Measurements from ENCODE around the gene FBXL17.
"Not testable (repeated sequence)": the region's sequence is repeated elsewhere in the genome, so short reads cannot be mapped to it uniquely, and the experiment has no call there.

Gene FBXL17

DNA sequence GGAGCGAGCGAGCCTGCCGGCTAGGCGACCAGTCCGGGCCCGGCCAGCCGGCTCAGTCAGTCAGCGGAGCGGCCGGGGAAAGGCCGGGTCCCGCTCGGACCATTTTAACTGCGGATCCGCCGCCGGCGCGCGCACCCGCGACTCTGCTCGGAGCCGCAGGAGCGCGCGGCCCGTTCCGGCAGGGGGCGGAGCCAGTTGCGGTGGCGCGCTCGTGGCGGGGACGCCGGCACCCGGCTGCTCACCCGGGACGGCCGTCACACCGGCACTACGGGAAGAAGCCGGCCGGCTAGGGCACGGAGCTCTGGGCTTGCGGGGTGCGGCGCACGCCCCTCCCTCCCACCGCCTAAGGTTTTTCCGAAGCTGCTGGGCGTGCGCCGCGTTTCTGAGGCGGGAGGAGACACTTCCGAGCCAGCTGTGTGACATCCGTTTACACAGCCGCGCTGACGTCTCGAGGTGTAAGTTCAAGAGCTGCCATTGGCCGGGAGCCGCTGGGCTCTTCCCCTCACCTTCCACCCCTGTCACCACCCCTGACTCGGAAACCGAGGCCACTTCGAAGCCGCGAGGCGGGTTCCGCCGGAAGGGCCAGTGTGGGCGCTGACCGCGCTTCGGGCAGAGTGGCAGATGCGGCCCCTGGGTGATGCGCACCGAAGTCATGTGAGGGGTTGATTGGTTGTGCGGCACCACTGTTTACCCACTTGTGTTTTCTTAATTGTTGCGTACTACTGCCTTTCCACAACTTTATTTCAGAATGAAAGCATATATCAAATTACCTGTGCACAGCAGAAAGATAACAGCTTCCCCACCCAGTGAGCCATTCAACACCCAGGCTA, at the start of gene FBXL17:
Gene FBXL17, minus strand, starts transcription at position 145 of the 830 bp plus-strand sequence.
- peak; percentile 73 for DNase-seq

DNA sequence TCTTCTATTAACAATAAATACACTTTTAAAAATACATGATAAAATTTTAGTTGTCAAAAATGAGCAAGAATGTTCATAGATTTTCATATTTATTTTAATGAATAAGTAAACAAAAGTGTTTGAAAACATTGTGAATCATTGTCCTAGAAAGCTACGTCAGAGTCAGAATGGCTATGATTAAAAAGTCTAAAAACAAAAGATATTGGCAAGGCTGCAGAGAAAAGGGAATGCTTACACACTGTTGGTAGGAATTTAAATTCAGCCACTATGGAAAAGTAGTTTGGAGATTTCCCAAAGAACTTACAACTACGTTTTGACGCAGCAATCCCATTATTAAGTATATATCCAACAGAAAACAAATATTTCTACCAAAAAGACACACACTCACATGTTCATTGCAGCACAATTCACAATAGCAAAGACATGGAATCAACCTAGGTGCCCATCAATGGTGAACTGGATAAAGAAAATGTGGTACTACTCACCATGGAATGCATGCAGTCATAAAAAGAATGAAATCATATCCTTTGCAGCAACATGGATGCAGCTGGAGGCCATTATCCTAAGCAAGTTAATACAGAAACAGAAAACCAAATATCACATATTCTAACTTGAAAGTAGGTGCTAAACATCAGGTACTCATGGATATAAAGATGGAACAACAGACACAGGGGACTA, 49.2 kb upstream of the FBXL17 start:
- no peak for DNase-seq

DNA sequence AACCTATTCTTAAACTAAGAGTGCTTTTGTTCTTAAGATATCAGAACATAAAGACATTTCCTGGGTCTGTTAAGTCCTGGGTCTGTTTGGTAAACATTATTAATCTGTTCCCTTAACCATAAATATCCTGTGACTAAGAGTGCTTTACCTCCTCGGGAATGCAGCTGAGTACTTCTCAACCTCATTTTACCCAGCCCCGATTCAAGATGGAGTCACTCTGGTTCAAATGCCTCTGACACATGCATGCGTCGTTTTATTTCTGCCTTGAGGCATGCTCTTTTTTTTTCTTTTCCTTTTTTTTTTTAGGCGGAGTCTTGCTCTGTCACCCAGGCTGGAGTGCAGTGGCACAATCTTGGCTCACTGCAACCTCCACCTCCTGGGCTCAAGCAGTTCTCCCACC, 39.8 kb upstream of the FBXL17 start:
- no peak for DNase-seq

DNA sequence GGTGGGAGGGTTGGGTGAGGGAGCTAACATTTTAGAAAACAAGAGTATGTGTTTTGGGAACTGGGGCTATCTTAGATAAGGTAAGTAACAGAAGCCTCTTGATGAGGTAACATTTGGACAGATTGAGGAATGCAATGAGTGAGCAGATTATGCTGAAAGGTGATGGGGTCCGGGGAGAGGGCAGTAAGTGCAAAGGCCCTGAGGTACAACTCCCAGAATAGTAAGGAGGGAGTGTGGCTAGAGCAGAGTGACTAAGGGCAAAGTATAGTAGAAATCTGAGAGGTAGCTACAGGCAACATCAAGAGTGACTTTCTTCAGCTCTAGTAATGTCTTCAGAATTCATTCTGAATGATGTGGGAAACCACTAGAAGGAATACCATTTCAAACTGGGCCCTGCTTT, 38.9 kb upstream of the FBXL17 start:
- no peak for DNase-seq

DNA sequence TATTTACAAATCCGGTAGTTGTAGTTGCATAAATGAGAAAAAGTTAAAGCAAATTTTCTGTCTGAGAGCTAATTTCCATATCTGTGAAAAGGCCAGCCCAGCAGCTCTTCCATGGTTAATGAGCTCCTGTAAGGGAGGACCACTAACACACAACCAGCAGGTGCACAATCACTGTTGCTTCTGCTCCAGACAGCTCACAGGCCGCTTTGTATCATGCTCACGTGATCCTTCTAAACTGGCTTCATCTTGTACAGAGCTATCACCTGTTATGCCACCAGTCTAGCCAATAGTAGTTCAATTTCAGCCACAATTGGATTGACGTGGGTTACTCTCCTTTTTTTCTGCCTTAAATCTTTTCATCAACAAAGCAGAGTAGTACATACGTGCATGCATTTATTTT, 38.3 kb upstream of the FBXL17 start:
- DNase-seq = no peak

DNA sequence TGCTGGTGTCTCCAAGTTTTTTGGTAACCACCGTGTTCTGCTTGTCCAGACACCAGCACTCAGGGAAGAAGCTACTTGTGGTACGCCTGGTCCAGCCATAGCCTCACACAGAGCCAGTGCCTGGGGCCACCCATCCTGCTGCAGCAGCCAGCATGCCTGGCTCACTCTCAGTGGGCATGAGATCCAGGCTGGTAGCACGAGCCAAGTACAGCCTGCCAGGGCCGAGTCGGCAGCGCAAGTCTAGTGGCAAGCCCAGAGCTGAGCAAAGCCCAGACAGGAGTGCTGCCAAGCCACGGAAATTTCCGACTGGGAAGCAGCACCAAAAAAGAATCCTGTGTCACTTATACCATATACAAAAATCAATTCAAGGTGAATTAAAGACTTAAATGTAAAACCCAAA, 36.3 kb upstream of the FBXL17 start:
- DNase-seq = no peak

DNA sequence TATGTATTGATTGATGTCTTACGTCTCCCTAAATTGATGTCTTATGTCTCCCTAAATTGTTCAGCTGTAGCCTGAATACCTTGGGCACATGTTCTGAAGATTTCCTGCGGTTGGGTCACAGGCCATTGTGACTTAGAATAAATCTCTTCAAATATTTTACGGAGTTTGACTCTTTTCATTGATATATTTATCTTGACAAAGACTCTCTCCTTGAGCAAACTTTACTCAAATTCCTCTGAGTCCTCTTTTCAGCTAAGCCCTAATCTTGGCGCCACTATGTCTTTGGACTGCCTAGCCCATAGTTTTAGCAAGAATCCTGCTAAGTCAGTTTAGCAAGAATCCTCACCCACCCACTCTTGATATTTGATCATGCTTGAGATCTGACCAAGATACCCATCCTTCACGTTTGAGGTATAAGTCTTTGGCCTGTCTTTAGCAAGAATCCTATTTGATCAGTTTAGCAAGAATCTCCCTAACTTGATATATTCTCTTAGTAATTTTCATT, 35.3 kb upstream of the FBXL17 start:
- no peak for DNase-seq

DNA sequence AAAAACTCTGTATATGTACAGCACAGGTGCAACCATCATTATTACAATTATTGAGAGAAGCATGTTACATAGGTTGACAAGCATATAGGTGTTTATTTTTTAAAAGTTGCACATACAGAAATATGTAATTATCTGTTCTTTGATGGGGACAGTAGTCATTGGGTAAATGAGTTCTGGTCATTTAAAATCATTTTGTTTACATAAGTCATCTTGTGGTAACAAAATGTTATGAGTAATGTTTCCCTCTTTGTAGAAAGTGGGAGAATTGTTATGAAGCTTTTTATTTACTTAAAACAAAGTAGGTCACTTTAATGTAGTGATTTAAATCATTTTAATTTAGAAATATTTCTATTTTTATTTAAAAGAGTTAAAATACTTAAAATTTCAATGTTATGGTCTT, 33.8 kb upstream of the FBXL17 start:
- no peak for DNase-seq

DNA sequence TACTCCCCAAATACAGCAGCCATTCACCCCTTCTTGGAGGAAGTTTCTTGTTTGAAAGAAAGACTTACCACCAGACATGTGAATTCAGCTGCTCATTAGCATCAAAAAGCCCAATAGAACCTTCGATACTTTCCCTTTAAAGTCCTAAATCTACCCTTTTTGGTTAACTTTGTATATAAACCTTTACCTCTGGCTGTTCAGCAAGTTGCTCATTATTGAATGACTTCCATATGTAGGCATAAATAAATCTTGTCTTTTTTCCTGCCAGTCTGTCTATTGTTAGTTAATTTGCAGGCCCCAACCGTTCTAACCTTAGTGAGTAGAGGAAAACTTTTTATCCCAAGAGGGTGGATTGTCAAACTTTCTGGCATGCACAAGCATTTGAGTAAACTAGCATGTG, 27.9 kb upstream of the FBXL17 start:
- DNase-seq = no peak

DNA sequence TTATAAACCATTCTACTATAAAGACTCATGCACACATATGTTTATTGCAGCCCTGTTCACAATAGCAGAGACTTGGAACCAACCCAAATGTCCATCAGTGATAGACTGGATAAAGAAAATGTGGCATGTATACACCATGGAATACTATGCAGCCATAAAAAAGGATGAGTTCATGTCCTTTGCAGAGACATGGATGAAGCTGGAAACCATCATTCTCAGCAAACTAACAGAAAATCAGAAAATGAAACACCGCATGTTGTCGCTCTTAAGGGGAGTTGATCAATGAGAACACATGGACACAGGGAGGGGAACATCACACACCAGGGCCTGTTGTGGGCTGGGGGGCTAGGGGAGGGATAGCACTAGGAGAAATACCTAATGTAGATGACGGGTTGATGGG, 23.3 kb upstream of the FBXL17 start:
- not testable (repeated sequence) for DNase-seq

DNA sequence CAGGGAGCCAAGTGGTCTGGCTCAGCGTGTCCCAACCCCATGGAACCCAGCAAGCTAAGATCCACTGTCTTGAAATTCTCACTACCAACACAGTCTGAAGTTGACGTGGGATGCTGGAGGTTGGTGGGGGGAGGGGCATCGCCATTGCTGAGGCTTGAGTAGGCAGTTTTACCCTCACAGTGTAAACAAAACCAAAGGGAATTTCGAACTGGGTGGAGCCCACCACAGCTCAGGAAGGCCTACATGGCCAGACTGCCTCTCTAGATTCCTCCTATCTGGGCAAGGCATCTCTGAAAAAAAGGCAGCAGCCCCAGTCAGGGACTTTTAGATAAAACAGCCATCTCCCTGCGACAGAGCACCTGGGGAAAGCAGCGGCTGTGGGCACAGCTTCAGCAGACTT, 17.1 kb upstream of the FBXL17 start:
- no peak for DNase-seq

DNA sequence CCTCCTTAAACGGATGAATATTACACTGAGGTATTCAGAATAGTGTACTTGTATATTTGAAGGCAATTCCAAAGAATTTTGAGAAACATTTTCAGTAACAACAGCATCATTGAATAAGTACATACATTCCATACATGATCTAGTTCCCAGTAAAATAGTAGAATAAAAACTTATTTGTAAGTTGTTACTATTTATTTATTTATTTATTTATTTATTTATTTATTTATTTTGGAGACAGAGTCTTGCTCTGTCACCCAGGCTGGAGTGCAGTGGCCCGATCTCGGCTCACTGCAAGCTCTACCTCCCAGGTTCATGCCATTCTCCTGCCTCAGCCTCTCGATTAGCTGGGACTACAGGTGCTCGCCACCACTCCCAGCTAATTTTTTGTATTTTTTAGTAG, 14.9 kb upstream of the FBXL17 start:
- DNase-seq = not testable (repeated sequence)

DNA sequence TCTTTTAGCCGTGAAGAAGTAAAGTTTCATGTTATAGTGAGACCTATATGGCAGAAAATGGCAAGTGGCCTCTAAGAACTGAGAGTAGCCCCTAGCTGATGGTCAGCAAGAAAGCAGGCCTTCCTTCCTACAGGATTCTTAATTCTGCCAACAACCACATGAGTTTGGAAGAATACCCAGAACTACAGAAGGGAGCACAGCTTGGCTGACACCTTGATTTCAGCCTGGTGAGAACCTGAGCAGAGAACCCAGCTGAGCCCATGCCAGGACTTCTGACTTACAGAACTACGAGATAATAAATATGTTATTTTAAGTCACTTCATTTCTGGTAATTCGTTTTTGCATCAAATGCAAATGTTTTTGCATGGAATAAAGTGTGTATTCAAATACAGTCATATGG, 5.9 kb upstream of the FBXL17 start:
- DNase-seq = no peak

DNA sequence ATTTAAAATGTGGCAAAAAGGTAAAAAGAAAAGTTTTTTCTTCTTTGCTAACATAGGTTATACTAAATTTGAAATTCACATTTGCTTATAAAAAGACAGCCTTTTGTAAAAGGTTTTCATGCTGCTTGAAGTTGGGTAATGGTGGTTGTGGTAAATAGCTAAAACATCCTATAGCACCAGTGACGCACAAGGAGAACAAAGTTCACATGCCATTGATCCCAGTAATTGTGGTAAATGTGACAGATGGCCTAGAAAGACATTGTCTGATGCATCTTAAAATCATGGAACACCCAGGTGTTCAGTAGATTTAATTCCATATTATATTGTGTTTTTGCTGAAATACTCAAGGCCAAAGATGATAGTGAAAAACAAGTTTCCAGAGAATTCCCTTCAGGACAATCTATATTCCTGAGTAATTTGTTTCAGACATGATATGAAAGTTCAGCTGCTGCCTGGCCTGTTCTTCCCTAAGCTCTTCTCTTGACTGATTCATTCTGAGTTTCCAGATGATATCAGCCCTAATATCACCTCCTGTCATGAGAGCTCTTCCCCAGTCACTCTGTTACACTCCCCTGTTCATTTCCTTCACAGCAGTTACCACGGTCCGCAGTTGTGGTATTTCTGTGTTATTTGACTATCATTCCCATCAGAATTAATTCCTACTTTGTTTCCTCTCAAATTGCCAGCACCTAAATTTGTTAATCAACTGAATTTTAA, 4.6 kb upstream of the FBXL17 start:
- no peak for DNase-seq

DNA sequence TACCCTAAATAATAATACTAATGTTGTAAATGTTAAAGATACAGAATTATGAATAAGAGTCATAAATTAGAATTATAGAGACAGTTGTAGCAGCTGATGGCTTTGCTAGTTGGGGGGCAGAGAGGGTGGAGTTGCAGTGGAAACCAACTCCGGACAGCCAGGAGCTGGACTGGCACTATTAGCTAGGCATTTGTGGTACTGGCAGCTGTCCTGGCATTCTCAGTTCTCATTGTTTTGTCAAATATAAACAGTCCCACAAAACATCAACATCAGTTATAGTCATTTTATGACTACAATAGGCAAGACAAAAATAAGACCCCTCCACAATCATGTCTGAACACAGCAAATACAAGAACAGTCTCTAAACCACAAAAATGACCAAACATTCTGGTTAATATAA, 2.8 kb upstream of the FBXL17 start:
- DNase-seq = no peak

DNA sequence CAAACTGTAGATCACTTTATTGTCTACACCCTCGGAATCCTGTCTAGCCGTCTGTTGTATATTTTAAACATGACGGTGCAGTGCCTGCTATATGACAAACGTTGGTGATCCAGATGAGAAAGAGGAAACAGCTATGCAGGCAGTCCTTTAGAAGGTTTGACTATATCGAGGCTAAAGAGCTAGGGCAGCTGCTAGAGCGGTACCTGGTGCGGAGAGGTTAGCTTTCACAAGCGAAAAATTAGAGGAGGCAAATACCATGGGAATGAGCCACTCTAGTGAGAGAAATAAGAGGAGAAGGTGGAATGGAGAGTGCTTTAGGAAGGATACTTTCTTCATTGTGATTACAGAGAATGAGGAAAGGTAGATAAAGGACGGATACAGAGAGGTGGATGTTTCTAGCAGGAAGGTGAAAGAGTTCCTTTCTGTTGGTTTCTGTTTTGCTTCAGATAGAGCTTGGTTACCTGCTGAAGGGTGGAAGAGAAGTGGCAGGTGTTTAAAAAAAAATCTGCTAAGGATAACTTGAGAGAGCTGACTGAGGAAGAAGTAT, 959 bp upstream of the FBXL17 start:
- DNase-seq = peak; percentile 37

DNA sequence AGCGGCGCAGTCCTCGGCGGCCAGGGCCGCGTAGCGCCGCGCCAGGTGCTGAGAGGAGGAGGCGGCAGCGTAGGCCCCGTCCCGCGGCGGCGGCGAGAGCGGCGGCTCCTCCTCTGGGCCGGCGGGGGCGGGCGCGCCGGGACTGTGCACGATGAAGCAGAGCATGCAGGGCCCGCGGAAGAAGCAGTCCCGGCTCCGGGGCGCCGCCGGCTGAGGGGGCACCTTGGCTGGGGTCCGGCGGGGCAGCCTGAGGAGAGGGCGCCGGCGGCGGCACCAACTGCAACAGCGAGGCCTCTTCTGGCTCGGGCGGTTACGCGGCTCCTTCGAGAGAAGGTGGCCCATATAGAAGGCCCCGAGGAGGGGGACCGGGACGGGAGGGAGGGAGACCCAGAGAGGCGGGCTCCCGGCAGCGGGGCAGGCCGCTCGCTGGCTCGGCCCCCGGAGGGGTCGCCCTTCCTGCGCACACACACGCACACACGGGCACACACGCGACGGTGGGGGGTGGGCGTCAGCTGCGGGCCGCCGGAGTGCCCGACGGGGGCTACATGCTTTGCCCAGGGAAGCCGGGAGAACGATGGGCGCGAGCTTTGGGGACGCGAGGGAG, 446 bp downstream of the FBXL17 start:
- peak; percentile 29 for DNase-seq

DNA sequence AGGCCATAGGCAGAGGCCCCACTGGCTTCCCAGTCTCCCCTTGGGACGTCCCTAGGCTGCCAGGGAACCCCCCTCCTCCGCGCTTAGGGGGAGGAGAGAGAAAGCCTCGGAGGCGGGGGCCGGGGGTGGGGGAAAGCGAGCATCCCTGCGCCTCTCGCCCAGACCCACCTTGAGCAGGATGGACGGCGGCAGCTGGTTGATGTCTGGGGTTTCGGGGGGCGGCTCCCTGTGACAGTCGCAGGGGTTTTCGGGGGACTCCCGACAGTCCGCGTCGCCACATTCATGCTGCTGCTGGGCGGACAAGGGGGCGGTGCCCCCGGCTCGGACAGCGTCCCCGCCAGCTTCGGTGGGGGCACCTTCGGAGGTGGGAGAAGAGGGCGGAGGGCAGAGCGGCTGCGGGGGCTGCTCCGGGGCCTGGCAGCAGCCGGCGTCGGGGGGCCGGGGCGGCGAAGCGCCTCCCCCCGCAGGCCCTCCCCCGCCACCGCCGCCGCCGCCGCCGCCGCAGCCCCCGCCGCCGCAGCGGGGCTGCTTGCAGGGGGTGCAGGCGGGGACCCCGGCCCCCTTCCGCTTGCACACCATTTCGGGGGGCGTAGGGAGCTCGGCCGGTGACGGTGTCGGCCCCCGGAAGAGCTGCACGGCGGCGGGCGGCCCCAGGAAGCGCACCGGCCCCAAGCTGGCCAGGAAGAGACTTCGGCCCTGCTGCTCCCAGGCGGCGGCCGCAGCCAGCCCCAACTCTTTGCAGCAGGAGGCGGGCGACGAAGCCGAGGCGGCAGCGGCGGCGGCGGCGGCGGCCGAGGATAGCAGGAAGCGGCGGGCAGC, 1.2 kb downstream of the FBXL17 start:
- no peak for DNase-seq

DNA sequence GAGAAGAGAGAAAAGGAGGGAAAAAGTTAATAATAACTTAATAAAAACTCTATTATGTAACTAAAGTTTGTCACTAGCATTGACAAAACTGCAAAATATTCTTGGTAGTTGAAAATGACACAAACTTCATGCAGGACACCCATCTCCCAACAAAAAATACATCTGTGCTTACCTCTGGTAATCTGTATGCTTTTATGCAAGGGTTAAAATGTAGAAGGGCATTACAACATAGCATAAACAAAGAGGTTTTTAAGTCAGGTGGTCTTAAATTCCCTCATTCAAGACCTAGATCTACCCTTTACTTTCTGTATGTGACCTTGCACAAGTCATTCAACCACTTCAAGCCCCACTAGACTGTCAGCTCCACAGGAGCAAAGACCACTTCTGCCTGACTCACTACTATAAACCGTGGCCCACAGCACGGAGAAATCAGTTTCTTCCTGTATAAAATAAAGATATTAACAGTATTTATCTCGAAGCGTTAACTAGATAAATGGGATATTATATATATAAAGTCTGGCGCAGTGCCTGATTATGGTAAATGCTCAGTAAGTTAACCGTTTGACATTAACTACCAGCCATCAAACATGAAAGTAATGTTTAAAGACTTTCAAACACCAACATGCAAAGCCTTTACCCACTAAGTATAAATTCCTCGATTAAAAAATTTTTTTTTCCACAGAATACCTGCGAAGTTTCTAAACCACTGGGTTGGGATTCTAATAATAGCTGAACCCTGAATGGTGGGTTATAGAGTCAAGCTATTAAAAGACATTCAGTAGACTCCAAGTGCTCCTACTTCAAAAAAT, 2.0 kb downstream of the FBXL17 start:
- DNase-seq = no peak

DNA sequence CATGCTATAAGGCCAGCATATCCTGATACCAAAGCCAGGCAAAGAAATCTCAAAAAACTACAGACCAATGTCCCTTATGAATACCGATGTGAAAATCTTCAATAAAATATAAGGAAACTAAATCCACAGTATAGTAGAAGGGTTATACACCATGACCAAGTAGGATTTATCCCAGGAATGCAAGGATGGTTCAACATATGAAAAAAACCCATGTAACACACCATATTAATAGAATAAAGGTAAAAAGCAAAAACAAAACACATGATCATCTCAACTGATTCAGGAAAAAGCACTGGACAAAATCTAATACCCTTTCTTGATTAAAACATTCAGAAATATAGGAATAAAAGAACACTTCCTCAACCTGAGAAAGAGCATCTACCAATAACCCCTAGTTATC, 6.1 kb downstream of the FBXL17 start:
- no peak for DNase-seq

DNA sequence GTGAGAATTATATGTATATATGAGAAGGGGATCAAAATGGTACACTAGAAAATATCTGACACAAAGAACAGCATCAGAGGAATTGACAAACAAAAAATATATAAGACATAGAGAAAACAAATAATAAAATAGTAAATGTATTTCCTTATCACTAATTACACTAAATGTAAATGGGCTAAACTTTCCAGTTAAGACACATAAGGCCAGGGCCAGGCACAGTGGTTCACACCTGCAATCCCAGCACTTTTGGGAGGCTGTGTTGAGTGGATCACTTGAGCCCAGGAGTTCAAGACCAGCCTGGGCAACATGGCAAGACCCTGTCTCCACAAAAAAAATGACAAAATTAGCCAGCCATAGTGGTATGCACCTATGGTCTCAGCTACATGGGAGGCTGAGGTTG, 8.5 kb downstream of the FBXL17 start:
- no peak for DNase-seq
